Spleen (tissue), 11 donors: ENCODE results near the gene PLCB1. TPM values are rescaled to one million over a fixed set of nuclear protein-coding genes. Genes with fewer than 3 reads are reported as not detected.
"Not testable (repeated sequence)": the region's sequence is repeated elsewhere in the genome, so short reads cannot be mapped to it uniquely, and the experiment has no call there.

Experiments
- DNase-seq: peaks from one replicate; pipeline ENCODE4 v3.0.0-alpha.2; 2020
- H3K27ac ChIP-seq, 8 donors: fragments of 200-600 bp; sonication (generic) in 7 of 8; 1 replicate in 4 of 8; 2 replicates in 4 of 8; pipeline versions ENCODE4 v1.5.0 to v1.8.0; 2016 to 2021; ENCODE audit warnings: inconsistent platforms in 4 of 8, mild to moderate bottlenecking in 4 of 8, moderate library complexity in 1 of 8
- H3K27me3 ChIP-seq, 7 donors: fragments of 200-600 bp; sonication (generic) in 6 of 7; replicated peaks in 1 of 7; 1 replicate in 4 of 7; 2 replicates in 3 of 7; pipeline versions ENCODE4 v1.5.0 to v1.8.0; 2016 to 2021; ENCODE audit warnings: inconsistent platforms in 3 of 7, mild to moderate bottlenecking in 1 of 7
- H3K36me3 ChIP-seq, 6 donors: fragments of 200-600 bp; sonication (generic) in 5 of 6; 1 replicate in 4 of 6; 2 replicates in 2 of 6; pipeline versions ENCODE4 v1.5.0 to v1.8.0; 2016 to 2021; ENCODE audit warnings: inconsistent platforms in 2 of 6
- H3K4me1 ChIP-seq, 6 donors: fragments of 200-600 bp; sonication (generic) in 5 of 6; 1 replicate in 3 of 6; 2 replicates in 3 of 6; pipeline versions ENCODE4 v1.5.0 to v1.8.0; 2016 to 2021; ENCODE audit warnings: inconsistent platforms in 3 of 6
- H3K4me3 ChIP-seq, 8 donors: fragments of 200-600 bp; sonication (generic) in 7 of 8; 1 replicate in 4 of 8; 2 replicates in 4 of 8; pipeline versions ENCODE4 v1.5.0 to v1.8.0; 2016 to 2021; ENCODE audit warnings: inconsistent platforms in 4 of 8, mild to moderate bottlenecking in 4 of 8, moderate library complexity in 2 of 8
- H3K9me3 ChIP-seq, 8 donors: fragments of 200-600 bp; sonication (generic) in 7 of 8; 1 replicate in 4 of 8; 2 replicates in 4 of 8; pipeline versions ENCODE4 v1.5.0 to v1.8.0; 2016 to 2021; ENCODE audit warnings: inconsistent platforms in 4 of 8
- POLR2A ChIP-seq, 3 donors: fragments of 450-650 bp; IDR thresholded peaks; one replicate each; pipeline ENCODE4 v1.5.1; 2017; ENCODE audit warnings: antibody characterized with exemption in 3 of 3, mild to moderate bottlenecking in 1 of 3
- POLR2AphosphoS5 ChIP-seq, 3 donors: sonication (generic); formaldehyde crosslinking; IDR thresholded peaks; one replicate each; pipeline ENCODE4 v1.5.1; 2017; ENCODE audit warnings: antibody characterized with exemption in 3 of 3
- WGBS, 5 donors: extraction: QIAGEN DNeasy Blood & Tissue Kit in 3 of 5; methylation state at CpG; one replicate each; pipeline versions ENCODE4 v1.1.5 to v1.1.7; 2013 to 2018; 5-methylcytosine and 5-hydroxymethylcytosine counted together
- intact Hi-C: fragments of 100-400 bp; cut with DNase I; formaldehyde crosslinking; loops from one replicate; pipeline ENCODE4 v1.15.0; 2023; ENCODE audit warnings: low total_unique reads
- polyA plus RNA-seq, 3 donors: library from polyadenylated mRNA; stranded (reverse); fragments of 200-250 nt; gene quantifications; one replicate each; pipeline ENCODE4 v1.2.1, GENCODE V29; 2013
- total RNA-seq, 7 donors: library from RNA; depleted of rRNA in 3 of 7; stranded (reverse); fragments of >200 nt in 3 of 7; fragmentation: NEBNext Ultra II Directional in 4 of 7; extraction: Animal tissue kit (Norgen Biotek cat#: 25700) in 4 of 7; gene quantifications; one replicate each; pipeline versions ENCODE4 v1.1.0 to v1.2.1, GENCODE V29; 2016 to 2021
- TF ChIP-seq, protein P1 (sequence below), 11 experiments: fragments of 200-600 bp in 7 of 11; fragments of 450-650 bp in 4 of 11; sonication (generic) in 4 of 11; IDR thresholded peaks in 8 of 11; conservative IDR thresholded peaks in 3 of 11; 1 replicate in 7 of 11; 2 replicates in 4 of 11; pipeline versions ENCODE4 v1.4.0 to v1.8.0; 2016 to 2021; ENCODE audit warnings: antibody characterized with exemption in 11 of 11, inconsistent platforms in 4 of 11, mild to moderate bottlenecking in 1 of 11
- donor health status: healthy with polysubstance abuse.
- donor health status: DM: no; HTN: no; CAD: no; lungs with moderate emphysema.
- donor health status: DM: no; HTN: no; CAD: no.
- donor health status: Bipolar disorder and iron deficiency.
- donor health status: healthy.
- donor health status: DM: no; HTN: no; CAD: no.
- donor health status: DM: yes; HTN: yes; CAD: no.

PLCB1 gene
- total and polyA plus RNA-seq, 10 donors: 1.0 to 33.7 (median 16.2) TPM

DNA sequence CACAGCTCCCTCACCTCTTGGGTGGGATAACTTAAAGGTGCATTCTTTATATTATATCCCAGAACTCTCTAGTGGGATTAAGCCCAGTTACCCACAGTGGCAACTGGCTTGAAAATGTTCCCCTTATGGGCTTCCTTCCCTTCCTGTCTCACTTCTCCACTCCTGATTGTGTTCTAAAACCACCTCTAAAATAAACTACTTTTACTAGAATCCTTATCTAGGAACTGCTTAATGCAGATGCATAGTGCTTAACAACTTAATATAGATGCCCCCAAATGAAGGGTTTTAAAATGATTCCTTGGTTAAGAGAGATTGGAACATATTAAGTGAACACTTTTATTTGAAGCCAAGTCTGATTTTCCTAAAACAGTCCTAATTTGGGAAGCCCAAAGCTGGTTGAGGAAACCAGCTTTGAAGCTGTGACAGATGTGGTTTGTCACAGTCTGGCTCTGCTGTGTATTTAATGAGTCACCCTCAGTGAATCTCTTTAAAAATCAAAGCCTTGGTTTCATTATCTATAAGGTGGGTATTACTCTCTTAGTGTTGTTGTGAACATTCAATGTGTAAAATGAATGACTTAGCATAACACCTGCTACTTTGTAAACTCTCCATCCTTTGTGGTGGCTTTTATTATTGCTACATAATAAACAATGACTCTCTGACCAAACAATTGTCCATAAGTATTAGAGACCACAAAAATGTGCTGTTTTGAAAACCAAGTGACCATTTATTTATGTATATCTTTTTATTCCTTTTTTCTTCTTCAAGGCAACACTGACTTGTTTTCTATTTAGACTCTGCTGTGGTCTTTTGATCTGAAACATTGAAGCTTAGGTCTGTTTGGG is 24.4 kb downstream of the PLCB1 start:
- peaks cover 0 to 13% (median 4%) of the 10 kb centered on the region in 8 donors for H3K9me3 ChIP-seq

DNA sequence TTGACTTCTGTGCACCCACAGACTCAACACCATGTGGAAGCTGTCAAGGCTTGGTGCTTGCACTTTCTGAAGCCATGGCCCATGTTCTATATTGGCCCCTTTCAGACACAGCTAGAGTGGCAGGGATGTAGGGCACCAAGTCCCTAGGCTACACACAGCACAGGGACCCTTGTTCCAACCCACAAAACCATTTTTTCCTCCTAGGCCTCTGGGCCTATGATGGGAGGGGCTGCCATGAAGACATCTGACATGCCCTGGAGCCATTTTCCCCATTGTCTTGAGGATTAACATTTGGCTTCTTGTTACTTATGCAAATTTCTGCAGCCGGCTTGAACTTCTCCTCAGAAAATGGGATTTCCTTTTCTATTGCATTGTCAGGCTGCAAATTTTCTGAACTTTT is 27.2 kb downstream of the PLCB1 start:
- H3K27ac ChIP-seq, H3K36me3 ChIP-seq, H3K27me3 ChIP-seq, intact Hi-C loops, H3K4me3 ChIP-seq, DNase-seq: not testable (repeated sequence)
- Histone ChIP-seq H3K9me3 (peaks cover 0 to 13% (median 4%) of the 10 kb centered on the region in 8 donors), H3K4me1 (peaks cover 0 to 47% (median 32%) of the 10 kb centered on the region in 6 donors)
- WGBS, 5 donors: 79 to 96% (median 92%) methylated on average over 1 of the region's 1 CpG

More for the DNA sequence above, 24.4 kb downstream of the PLCB1 start:
- H3K27ac ChIP-seq: peak overlapping the region in 3 of 8 donors; percentile 0 to 28 (median 18)
- H3K4me1 ChIP-seq: peaks cover 0 to 66% (median 53%) of the 10 kb centered on the region in 6 donors
- DNase-seq: no peak
- intact Hi-C loops: no loop called here
- TF ChIP-seq POLR2A (IDR thresholded peaks at IDR 0.05) (no peak), POLR2AphosphoS5 (IDR thresholded peaks at IDR 0.05) (no peak)
- TF ChIP-seq, protein P1, sequence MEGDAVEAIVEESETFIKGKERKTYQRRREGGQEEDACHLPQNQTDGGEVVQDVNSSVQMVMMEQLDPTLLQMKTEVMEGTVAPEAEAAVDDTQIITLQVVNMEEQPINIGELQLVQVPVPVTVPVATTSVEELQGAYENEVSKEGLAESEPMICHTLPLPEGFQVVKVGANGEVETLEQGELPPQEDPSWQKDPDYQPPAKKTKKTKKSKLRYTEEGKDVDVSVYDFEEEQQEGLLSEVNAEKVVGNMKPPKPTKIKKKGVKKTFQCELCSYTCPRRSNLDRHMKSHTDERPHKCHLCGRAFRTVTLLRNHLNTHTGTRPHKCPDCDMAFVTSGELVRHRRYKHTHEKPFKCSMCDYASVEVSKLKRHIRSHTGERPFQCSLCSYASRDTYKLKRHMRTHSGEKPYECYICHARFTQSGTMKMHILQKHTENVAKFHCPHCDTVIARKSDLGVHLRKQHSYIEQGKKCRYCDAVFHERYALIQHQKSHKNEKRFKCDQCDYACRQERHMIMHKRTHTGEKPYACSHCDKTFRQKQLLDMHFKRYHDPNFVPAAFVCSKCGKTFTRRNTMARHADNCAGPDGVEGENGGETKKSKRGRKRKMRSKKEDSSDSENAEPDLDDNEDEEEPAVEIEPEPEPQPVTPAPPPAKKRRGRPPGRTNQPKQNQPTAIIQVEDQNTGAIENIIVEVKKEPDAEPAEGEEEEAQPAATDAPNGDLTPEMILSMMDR (IDR thresholded peaks at IDR 0.05 in 8 of 11, conservative IDR thresholded peaks at IDR 0.05 in 3 of 11): no peak
- no peaks in the 10 kb centered on the region for H3K27me3 ChIP-seq
- no peaks in the 10 kb centered on the region for H3K36me3 ChIP-seq
- no peak overlapping the region for H3K4me3 ChIP-seq

DNA sequence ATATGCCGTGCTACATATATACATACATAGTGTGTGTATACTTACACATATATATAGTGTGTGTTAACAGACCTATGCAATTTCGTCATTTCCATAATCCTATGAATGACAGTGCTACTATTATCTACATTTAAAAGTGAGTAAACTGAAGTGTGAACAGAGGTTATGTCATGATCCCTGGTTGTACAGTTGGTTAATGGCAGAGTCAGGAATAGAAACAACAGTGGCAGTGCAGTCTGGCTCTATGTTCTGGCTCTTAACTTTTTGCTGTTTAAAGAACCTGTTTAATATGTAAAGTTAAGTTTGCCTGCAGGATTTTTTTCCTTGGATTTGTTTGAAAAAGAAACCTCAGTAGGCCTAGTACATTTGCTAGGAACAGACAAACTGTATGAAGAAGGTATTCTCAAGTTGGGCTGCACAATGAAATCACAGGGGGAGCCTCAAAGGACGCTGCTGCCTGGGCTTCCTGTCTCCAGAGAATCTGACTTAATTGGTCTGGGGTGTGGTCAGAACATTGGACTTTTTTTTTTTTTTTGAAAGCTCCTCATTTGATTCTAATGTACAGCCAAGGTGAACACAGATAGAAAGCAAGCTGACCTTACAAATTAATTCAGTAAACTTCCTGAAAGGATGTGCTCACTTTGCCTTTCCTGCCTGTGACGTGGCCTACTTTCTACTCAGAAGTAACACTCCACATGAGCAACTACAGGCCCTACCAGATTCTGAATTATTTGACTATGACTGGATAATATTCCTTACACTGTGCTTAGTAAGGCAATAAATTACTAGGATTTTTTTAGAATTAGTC is 29.4 kb downstream of the PLCB1 start:
- intact Hi-C loops: loop anchor here (10.0 kb wide), 1 partner anchor 53 kb away; no protein-coding TSS in a partner anchor
- TF ChIP-seq POLR2AphosphoS5 (IDR thresholded peaks at IDR 0.05): no peak
- peak overlapping the region in 6 of 8 donors; percentile 5 to 48 (median 20) for H3K27ac ChIP-seq
- H3K4me3 ChIP-seq: no peak overlapping the region
- no peak for DNase-seq
- 42 to 51% (median 48%) methylated on average over 4 of the region's 4 CpGs for WGBS, 5 donors
- H3K36me3 ChIP-seq: no peaks in the 10 kb centered on the region
- H3K27me3 ChIP-seq: no peaks in the 10 kb centered on the region
- peaks cover 0 to 13% (median 4%) of the 10 kb centered on the region in 8 donors for H3K9me3 ChIP-seq
- H3K4me1 ChIP-seq: peaks cover 0 to 25% (median 13%) of the 10 kb centered on the region in 6 donors

DNA sequence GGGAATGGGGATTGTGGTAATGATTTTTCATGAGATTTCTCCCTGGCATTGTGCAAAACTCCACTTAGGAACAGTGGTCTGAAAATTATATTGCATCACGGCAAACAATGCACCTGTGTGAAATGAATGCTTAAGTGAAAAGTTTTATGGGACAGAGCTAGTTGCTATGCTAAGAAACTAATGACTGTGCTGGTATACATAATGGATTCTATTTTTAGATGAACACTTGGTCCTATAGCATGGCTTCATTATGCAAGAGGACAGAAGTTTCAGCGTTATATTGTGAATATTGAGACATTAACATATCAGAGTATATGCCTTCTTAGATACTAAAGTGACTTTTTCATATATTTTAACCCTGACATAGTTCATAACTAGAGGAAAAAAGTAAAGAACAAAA is 30.5 kb downstream of the PLCB1 start:
- intact Hi-C loops: loop anchor here (10.0 kb wide), 1 partner anchor 52 kb away; no protein-coding TSS in a partner anchor
- H3K4me3 ChIP-seq: no peak overlapping the region
- 69 to 89% (median 85%) methylated on average over 2 of the region's 2 CpGs for WGBS, 5 donors

More for the DNA sequence above, 30.5 kb downstream of the PLCB1 start:
- H3K9me3 ChIP-seq: peaks cover 0 to 13% (median 4%) of the 10 kb centered on the region in 8 donors
- TF ChIP-seq POLR2A (IDR thresholded peaks at IDR 0.05) (no peak), POLR2AphosphoS5 (IDR thresholded peaks at IDR 0.05) (no peak)
- TF ChIP-seq, protein P1 (IDR thresholded peaks at IDR 0.05 in 8 of 11, conservative IDR thresholded peaks at IDR 0.05 in 3 of 11): no peak
- H3K27ac ChIP-seq: no peak overlapping the region
- no peaks in the 10 kb centered on the region for H3K27me3 ChIP-seq
- no peaks in the 10 kb centered on the region for H3K36me3 ChIP-seq
- H3K4me1 ChIP-seq: peaks cover 0 to 17% (median 5%) of the 10 kb centered on the region in 6 donors
- DNase-seq: no peak
